K562 (cell line): ENCODE measurements around the gene RIPPLY3. TPM values are rescaled to one million over a fixed set of nuclear protein-coding genes. Genes with fewer than 3 reads are reported as not detected.

Source experiments
- ADNP ChIP-seq: fragments of 200-800 bp; sonication (Bioruptor generic); IDR thresholded peaks from 2 replicates; pipeline ENCODE4 v1.6.1; 2016; ENCODE audit warnings: missing genetic modification characterization, missing compliant biosample characterization
- ARID3A ChIP-seq: IDR thresholded peaks from 2 replicates; pipeline ENCODE4 v1.6.1; 2012; ENCODE audit warnings: low read depth, low read length, improper control_type of control experiment, borderline replicate concordance
- ESRRA ChIP-seq: fragments of 450-650 bp; IDR thresholded peaks from 2 replicates; pipeline ENCODE4 v1.6.1; 2014; ENCODE audit warnings: low read depth, mild to moderate bottlenecking, moderate library complexity, borderline replicate concordance
- FOXA1 ChIP-seq: fragments of 450-650 bp; IDR thresholded peaks from 2 replicates; pipeline ENCODE4 v1.6.1; 2016; ENCODE audit warnings: mild to moderate bottlenecking, borderline replicate concordance
- FOXA3 ChIP-seq, 2 experiments: fragments of 450-650 bp in 1 of 2; sonication (generic) in 1 of 2; formaldehyde crosslinking; IDR thresholded peaks in 1 of 2; conservative IDR thresholded peaks in 1 of 2; 2 replicates each; pipeline versions ENCODE4 v1.4.0 to v1.8.0; 2020 to 2022; ENCODE audit warnings: mild to moderate bottlenecking in 2 of 2, missing genetic modification reagents in 1 of 2
- IRF1 ChIP-seq: sonication (generic); formaldehyde crosslinking; IDR thresholded peaks from 2 replicates; pipeline ENCODE4 v1.8.0; 2022; ENCODE audit warnings: missing genetic modification reagents, mild to moderate bottlenecking, borderline replicate concordance
- JUN ChIP-seq, 2 experiments: sonication (generic) in 1 of 2; formaldehyde crosslinking in 1 of 2; IDR thresholded peaks; 2 replicates each; pipeline versions ENCODE4 v1.6.1 to v1.8.0; 2012 to 2022; ENCODE audit warnings: borderline replicate concordance in 2 of 2, mild to moderate bottlenecking in 2 of 2, improper control_type of control experiment in 1 of 2, low read depth in 1 of 2, low read length in 1 of 2, missing genetic modification reagents in 1 of 2
- NCOA6 ChIP-seq: fragments of 450-650 bp; IDR thresholded peaks from 2 replicates; pipeline ENCODE4 v1.6.1; 2017; ENCODE audit warnings: mild to moderate bottlenecking
- NEUROD1 ChIP-seq: fragments of 150-350 bp; IDR thresholded peaks from 2 replicates; pipeline ENCODE4 v1.6.1; 2014; ENCODE audit warnings: borderline replicate concordance, low read length, low read depth; ENCODE audit not compliant: partially characterized antibody
- PCBP2 ChIP-seq: fragments of 200-400 bp; formaldehyde crosslinking; IDR thresholded peaks from 2 replicates; pipeline ENCODE4 v1.6.1; 2018; ENCODE audit warnings: low read length, low read depth, mild to moderate bottlenecking, moderate library complexity; ENCODE audit not compliant: poor library complexity, severe bottlenecking
- POLR2B ChIP-seq: fragments of 450-650 bp; IDR thresholded peaks from 2 replicates; pipeline ENCODE4 v1.6.1; 2018; ENCODE audit warnings: low read depth; ENCODE audit not compliant: partially characterized antibody
- PRDM10 ChIP-seq: fragments of 450-650 bp; IDR thresholded peaks from 2 replicates; pipeline ENCODE4 v1.6.1; 2018; ENCODE audit not compliant: partially characterized antibody
- TRIM24 ChIP-seq, 2 experiments: fragments of 450-650 bp; IDR thresholded peaks; 2 replicates each; pipeline ENCODE4 v1.6.1; 2016
- ZBTB33 ChIP-seq: sonication (generic); formaldehyde crosslinking; IDR thresholded peaks from 2 replicates; pipeline ENCODE4 v1.8.1; 2023; ENCODE audit warnings: mild to moderate bottlenecking, missing genetic modification reagents
- ZNF512 ChIP-seq: IDR thresholded peaks from 2 replicates; pipeline ENCODE4 v1.6.1; 2016; ENCODE audit warnings: missing genetic modification characterization, missing compliant biosample characterization
- ZNF57 ChIP-seq: fragments of 450-650 bp; formaldehyde crosslinking; IDR thresholded peaks from 2 replicates; pipeline ENCODE4 v1.4.0; 2020; ENCODE audit warnings: mild to moderate bottlenecking, moderate library complexity
- ZNF778 ChIP-seq: fragments of 450-650 bp; formaldehyde crosslinking; IDR thresholded peaks from 2 replicates; pipeline ENCODE4 v1.4.0; 2020; ENCODE audit warnings: mild to moderate bottlenecking, moderate library complexity
- polyA plus RNA-seq, 8 experiments: library from polyadenylated mRNA; depleted of rRNA in 4 of 8; stranded (reverse) in 5 of 8; unstranded in 3 of 8; fragments of >200 nt; fragmentation: Nextera tagmentation in 2 of 8; fragmentation: Illumina TruSeq in 1 of 8; extraction: Ambion mirVana in 2 of 8; extraction: Trizol in 1 of 8; gene quantifications; 2 replicates each; pipeline versions ENCODE4 v1.2.1 to v1.2.3, GENCODE V29; 2011 to 2014; ENCODE audit warnings: inconsistent platforms in 1 of 8, missing spikeins in 1 of 8
- total RNA-seq, 7 experiments: library from RNA; depleted of rRNA in 6 of 7; stranded (reverse); fragments of >200 nt in 6 of 7; fragmentation: Illumina TruSeq in 2 of 7; extraction: Trizol in 2 of 7; gene quantifications; 2 replicates each; pipeline versions ENCODE4 v1.2.1 to v1.2.3, GENCODE V29; 2011 to 2021; ENCODE audit warnings: low replicate concordance in 1 of 7

The RIPPLY3 gene
- total and polyA plus RNA-seq, 9 of the 15 experiments (the other 6 are each of a cell fraction or from before 2014, with no cell fraction given): not detected

GRCh38 chr21:37060296-37060695 is 53.8 kb downstream of the RIPPLY3 start (continued):
- TF ChIP-seq ZBTB33 (CRISPR knock-in tag): no peak
- no peak for TF ChIP-seq ADNP (tag)
- TF ChIP-seq ZNF57: no peak
- TF ChIP-seq FOXA1: no peak
- TF ChIP-seq NEUROD1: no peak
- TF ChIP-seq TRIM24 (IDR thresholded peaks at IDR 0.05): no peak
- TF ChIP-seq NCOA6: no peak
- TF ChIP-seq ESRRA: no peak
- no peak for TF ChIP-seq PRDM10
- peak; percentile 78 to 96 for TF ChIP-seq FOXA3 (CRISPR knock-in tag; conservative IDR thresholded peaks at IDR 0.05 in 1 of 2, IDR thresholded peaks at IDR 0.05 in 1 of 2)
- no peak for TF ChIP-seq ZNF778 (CRISPR knock-in tag)
- TF ChIP-seq JUN (IDR thresholded peaks at IDR 0.05; ENCODE audit: borderline replicate concordance, low read depth, low read length): peak; percentile 86
- no peak for TF ChIP-seq JUN (CRISPR knock-in tag; IDR thresholded peaks at IDR 0.05; ENCODE audit: borderline replicate concordance)
- TF ChIP-seq PCBP2: no peak
- TF ChIP-seq IRF1 (CRISPR knock-in tag): no peak
- TF ChIP-seq POLR2B: no peak
- no peak for TF ChIP-seq ZNF512 (tag)
- TF ChIP-seq ARID3A: no peak
